Bone marrow (tissue), 2 donors: ENCODE measurements around the gene OR1K1.
"Not testable (repeated sequence)": the region's sequence is repeated elsewhere in the genome, so short reads cannot be mapped to it uniquely, and the experiment has no call there.

Source experiments
- DNase-seq, 2 donors: peaks; one replicate each; lab custom pipeline; 2025; lab: John Stamatoyannopoulos, UW

OR1K1 gene

GRCh38 chr9:122814545-122814944 is 14.6 kb downstream of the OR1K1 start:
- DNase-seq, result no peak

- DNase-seq, result no peak
Observed at GRCh38 chr9:122815544-122815943, 15.6 kb downstream of the OR1K1 start.

DNA sequence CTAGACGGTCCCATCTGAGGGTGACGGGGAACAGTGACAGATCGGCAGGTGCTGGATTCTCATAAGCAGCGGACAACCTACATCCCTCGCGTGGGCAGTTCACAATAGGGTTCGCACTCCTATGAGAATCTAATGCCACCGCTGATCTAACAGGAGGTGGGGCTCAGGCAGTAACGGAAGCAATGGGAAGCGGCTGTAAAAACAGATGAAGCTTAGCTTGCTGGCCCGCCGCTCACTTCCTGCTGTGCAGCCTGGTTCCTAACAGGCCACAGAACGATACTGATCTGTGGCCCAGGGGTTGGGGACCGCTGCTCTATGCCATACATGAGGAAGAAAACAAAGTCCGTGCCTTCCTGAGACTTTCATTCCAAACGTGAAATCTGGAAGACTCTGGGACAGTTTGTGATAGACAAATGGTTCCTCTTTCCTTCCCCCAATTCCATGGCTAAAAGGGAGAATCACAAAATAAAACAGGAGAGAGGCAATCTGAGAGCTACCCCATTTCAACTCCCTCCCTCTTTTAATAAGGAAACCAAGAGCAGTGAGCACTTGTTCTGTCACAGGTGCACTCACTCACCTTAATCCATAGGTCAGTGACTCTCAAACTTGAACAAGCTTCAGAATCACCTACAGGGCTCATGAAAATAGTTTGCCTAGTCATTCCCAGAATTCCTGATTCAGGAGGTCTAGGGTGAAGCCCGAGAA is 16.4 kb downstream of the OR1K1 start:
- DNase-seq, result peak in 1 of 2 donors; percentile 73

DNA sequence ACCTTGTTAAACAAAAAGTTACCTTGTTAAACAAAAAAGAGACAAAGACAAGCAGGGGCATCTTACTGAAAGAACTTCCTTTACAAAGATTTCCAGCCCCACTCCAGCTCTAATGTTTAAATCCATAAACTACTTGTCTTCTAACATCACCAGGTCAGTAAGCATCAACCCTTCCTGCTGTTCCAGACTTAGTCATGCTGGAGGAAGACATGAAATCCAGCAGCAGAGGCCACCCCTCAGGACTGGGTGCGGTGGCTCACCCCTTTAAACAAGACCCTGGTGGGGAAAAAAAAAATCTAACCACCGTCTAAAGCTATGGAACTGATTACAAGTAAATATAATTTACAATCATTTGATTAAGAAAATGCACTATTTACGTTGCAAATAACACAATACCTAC is 19.4 kb downstream of the OR1K1 start:
- no peak for DNase-seq

- DNase-seq, result no peak
Observed at GRCh38 chr9:122819791-122820489, 20.0 kb downstream of the OR1K1 start.

DNA sequence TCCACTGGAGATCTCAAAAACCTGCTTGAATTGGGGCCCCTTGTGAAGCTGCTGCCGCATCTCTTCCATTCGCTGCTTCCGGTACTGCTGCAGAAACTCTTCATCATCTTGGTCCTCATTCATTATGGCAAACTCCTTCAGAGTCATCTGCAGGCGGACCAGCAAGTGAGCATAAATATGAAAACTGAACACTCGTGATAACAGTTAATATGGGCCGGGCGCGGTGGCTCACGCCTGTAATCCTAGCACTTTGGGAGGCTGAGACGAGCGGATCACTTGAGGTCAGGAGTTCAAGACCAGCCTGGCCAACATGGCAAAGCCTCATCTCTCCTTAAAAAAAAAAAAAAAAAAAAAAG is 20.5 kb downstream of the OR1K1 start:
- DNase-seq, result no peak

DNA sequence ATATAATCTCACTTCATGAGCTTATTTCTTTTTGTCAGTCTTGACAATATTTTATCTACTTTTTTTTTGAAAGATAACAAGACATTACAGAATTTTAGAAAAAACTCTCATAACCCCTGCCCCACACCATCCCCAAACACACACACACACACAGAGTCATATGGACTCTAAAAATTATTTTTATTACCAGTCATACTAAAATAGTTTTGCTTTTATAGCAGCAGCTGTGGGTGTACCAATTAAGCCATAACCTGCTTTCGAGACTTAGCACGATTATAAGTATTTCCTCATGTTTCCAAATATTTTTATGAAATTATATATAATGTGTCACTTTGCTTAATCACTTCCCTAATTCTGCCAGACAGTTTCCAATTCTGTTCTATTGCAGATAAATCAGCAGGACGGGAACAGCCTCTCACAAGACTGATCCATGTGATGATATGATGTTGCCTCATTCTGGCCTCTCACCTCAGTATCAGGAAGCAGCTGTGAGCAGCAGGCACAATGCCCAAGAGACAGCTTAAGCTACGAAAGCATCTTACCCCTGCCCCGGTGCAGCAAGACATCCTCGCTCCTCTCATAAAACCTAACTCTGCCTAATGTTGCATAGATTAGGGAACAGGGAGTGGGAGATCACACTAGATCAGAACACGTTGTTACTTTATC is 21.5 kb downstream of the OR1K1 start:
- peak in 1 of 2 donors; percentile 71 for DNase-seq

- DNase-seq, result no peak
Observed at GRCh38 chr9:122822056-122822455, 22.1 kb downstream of the OR1K1 start.

GRCh38 chr9:122822938-122823337 is 23.0 kb downstream of the OR1K1 start:
- no peak for DNase-seq

GRCh38 chr9:122827761-122828093 is 27.8 kb downstream of the OR1K1 start:
- DNase-seq, result no peak

DNA sequence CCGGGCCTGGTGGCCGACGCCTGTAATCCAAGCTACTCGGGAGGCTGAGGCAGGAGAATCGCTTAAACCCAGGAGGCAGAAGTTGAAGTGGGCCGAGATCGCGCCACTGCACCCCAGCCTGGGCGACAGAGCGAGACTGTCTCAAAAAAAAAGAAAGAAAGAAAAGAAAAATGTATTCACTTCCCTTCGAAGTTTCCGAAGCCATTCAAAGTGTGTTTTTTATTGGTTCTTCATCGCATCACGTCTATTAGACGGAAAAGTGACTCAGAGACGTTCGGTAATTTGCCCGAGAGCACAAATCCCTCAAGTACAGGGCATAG is 29.0 kb downstream of the OR1K1 start:
- DNase-seq, result not testable (repeated sequence)

DNA sequence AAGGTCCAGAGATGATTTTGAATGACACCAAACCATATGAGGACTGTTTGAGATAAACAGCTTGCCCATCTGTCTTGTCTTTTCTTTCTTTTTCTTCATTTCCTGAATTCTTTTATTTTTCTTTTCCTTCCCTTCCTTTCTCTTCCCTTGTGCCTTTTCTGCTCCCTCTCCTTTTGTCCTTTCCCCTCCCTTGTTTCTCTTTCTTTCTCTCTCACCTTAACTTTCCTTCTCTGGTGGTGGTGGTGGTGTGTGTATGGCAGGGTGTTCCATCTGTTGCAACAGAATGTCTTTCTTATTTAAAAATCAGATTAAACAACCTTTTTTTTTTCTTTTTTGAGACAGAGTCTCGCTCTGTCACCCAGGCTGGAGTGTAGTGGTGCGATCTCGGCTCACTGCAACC is 32.3 kb downstream of the OR1K1 start:
- DNase-seq, result no peak

DNA sequence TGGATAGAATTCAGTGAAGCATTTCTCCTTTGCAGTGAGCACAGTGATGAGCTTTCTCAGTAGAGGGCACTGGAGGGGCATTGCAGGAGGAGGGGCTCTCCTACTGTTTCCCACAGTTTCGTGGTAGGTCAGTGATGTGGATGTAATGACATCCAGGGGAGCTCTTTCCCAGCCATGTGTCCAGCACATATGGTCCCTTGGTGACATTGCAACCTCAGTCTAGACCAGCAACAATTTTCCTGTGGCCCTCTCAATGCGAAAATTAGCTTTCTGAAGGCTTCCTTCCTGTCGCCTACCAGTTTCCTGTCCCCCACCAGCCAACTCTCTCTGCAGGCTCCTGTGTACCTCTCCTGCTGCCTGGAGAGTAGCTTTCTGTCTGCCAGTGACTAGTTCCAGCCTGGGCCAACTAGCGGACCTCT is 35.4 kb downstream of the OR1K1 start:
- peak in 1 of 2 donors; percentile 65 for DNase-seq

GRCh38 chr9:122837266-122837850 is 37.4 kb downstream of the OR1K1 start:
- no peak for DNase-seq

DNA sequence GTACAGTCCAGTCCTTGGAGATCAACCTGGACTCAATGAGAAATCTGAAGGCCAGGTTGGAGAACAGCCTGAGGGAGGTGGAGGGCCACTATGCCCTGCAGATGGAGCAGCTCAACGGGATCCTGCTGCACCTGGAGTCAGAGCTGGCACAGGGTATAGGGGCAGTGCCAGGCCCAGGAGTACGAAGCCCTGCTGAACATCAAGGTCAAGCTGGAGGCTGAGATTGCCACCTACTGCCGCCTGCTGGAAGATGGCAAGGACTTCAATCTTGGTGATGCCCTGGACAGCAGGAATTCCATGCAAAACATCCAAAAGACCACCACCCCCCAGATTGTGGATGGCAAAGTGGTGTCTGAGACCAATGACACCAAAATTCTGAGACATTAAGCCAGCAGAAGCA is 38.5 kb downstream of the OR1K1 start:
- not testable (repeated sequence) for DNase-seq

- DNase-seq, result no peak
Observed at GRCh38 chr9:122841501-122841900, 41.6 kb downstream of the OR1K1 start.

DNA sequence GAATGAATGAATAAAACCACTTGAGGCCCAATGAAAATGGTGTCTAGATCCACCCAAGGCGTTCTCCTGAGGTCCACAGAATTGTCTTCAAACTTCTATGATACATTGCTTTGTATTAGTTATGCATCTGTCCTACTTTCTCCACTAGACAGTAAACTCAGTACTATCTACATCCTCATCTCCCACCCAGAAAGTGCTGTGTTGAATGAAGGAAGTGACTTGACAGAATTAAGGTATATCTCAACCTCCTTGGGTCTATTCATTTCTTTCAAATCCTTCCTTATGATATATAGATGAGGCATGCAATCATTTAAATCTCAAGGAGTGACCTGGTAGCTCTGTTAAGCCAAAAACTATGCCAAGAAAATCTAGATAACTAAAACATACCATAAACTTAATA is 44.2 kb downstream of the OR1K1 start:
- DNase-seq, result peak in 1 of 2 donors; percentile 15

- DNase-seq, result no peak
Observed at GRCh38 chr9:122845116-122845515, 45.2 kb downstream of the OR1K1 start.

- DNase-seq, result no peak
Observed at GRCh38 chr9:122846371-122846940, 46.5 kb downstream of the OR1K1 start.

DNA sequence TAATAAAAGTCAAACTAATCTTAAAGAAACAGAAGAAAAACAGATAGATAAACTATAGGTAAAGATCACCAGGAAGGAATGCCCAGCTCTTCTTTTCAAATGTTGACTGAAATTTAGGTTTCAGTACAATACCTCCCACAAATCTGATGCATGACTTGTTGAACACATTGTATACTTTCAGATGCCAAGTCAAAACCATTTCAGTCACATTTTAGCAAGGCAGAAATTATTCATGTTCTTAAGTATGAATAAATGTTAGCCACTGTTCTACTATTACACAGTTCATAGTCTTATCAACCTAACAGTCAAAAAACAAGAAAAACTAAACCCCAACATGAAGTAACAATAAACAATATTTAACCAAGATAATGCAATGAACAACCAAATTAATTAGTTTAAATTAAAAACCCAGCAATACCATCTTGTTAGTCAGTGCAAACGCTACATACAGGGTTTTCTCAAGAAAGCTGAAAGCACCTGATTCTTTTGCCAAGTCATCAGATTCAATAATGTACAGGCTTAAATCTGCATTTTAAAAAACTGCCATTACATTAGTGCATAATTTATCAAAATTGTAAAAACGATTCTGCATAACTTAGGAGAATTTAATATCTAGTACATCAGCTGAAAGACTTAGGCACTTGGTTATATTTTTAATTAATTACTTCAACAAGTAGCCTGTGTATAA is 48.5 kb downstream of the OR1K1 start:
- no peak for DNase-seq
